CD4-positive, alpha-beta T cell treated with Interleukin-1 beta for 1 hour (primary cell): ENCODE measurements around the gene NKAIN2.
"Not testable (repeated sequence)": the region's sequence is repeated elsewhere in the genome, so short reads cannot be mapped to it uniquely, and the experiment has no call there.

ENCODE experiments used
- DNase-seq, 2 donors: peaks; one replicate each; pipeline ENCODE4 v3.0.0-alpha.2; 2020 to 2022

The NKAIN2 gene

GRCh38 chr6:124226396-124226795, 422.7 kb downstream of the NKAIN2 start:
- no peak for DNase-seq

- no peak for DNase-seq
Observed at GRCh38 chr6:124233221-124233620, 429.6 kb downstream of the NKAIN2 start.

- no peak for DNase-seq
Observed at GRCh38 chr6:124234801-124235200, 431.1 kb downstream of the NKAIN2 start.

- DNase-seq: no peak
Observed at GRCh38 chr6:124237911-124238310, 434.2 kb downstream of the NKAIN2 start.

GRCh38 chr6:124238408-124238807, 434.7 kb downstream of the NKAIN2 start:
- DNase-seq: not testable (repeated sequence)

GRCh38 chr6:124254941-124255685, 451.4 kb downstream of the NKAIN2 start:
- DNase-seq: no peak

- no peak for DNase-seq
Observed at GRCh38 chr6:124260337-124260736, 456.7 kb downstream of the NKAIN2 start.

- DNase-seq: no peak
Observed at GRCh38 chr6:124269733-124270132, 466.1 kb downstream of the NKAIN2 start.

GRCh38 chr6:124273701-124274100, 470.0 kb downstream of the NKAIN2 start:
- no peak for DNase-seq

- DNase-seq: no peak
Observed at GRCh38 chr6:124282541-124282940, 478.9 kb downstream of the NKAIN2 start.

- DNase-seq: no peak
Observed at GRCh38 chr6:124283486-124283885, 479.8 kb downstream of the NKAIN2 start.

- DNase-seq: no peak
Observed at GRCh38 chr6:124285146-124285545, 481.5 kb downstream of the NKAIN2 start.

- DNase-seq: no peak
Observed at GRCh38 chr6:124294574-124295200, 491.0 kb downstream of the NKAIN2 start.

GRCh38 chr6:124297507-124297906, 493.8 kb downstream of the NKAIN2 start:
- DNase-seq: no peak

GRCh38 chr6:124298730-124299129, 495.1 kb downstream of the NKAIN2 start:
- DNase-seq: no peak

- DNase-seq: not testable (repeated sequence)
Observed at GRCh38 chr6:124300907-124301306, 497.2 kb downstream of the NKAIN2 start.

GRCh38 chr6:124303971-124304370, 500.3 kb downstream of the NKAIN2 start:
- DNase-seq: no peak

- no peak for DNase-seq
Observed at GRCh38 chr6:124310139-124310538, 506.5 kb downstream of the NKAIN2 start.

- DNase-seq: no peak
Observed at GRCh38 chr6:124319410-124319809, 515.7 kb downstream of the NKAIN2 start.

- DNase-seq: no peak
Observed at GRCh38 chr6:124324237-124324636, 520.6 kb downstream of the NKAIN2 start.

- DNase-seq: no peak
Observed at GRCh38 chr6:124330197-124330596, 526.5 kb downstream of the NKAIN2 start.

GRCh38 chr6:124334359-124334758, 530.7 kb downstream of the NKAIN2 start:
- DNase-seq: no peak

GRCh38 chr6:124339610-124340334, 536.1 kb downstream of the NKAIN2 start:
- no peak for DNase-seq

GRCh38 chr6:124348339-124348738, 544.7 kb downstream of the NKAIN2 start:
- DNase-seq: not testable (repeated sequence)
